ENCODE measurements around the gene PLD4. TPM values are rescaled to one million over a fixed set of nuclear protein-coding genes. Genes with fewer than 3 reads are reported as not detected.
A peak's percentile ranks its signal among the peaks of the same experiment; 100 is the strongest.

Gene PLD4
- polyA plus RNA-seq, 1 donor = 11.1 TPM

DNA sequence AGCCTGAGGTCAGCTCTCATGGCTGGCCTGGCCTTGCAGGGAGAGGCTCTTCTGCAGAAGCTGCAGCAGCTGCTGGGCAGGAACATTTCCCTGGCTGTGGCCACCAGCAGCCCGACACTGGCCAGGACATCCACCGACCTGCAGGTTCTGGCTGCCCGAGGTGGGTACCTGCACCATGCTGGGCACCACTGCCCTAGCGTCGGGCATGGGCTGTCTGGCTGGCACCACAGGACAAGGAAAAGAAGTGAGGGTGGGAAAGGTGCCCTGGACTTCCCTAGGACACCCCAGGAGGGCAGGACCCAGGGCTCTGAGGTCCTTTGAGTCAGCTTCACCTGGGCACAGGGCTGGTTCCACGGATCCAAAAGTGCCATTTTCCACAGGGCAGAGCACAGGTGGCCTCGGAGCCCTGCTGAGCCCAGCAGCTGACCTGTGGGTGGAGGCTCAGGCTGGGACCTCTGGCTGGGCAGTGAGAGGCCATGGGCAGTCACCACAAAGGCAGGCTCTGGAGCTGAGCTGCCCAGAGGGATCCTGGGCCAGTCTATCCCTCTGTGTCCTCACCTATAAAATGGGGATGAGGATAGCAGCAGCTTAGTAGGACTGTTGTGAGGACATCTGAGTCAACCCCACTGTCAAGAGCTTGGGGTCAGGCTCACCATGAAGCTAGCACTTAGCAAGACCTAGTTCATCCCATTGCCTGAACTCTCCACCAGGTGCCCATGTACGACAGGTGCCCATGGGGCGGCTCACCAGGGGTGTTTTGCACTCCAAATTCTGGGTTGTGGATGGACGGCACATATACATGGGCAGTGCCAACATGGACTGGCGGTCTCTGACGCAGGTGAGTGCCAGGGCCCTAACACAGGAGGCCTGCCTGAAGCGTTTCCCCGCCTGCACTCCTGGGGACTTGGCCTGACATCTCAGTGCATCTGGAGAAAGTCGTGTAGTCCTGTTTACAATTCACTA is 4.9 kb downstream of the PLD4 start:
- no peak for DNase-seq

DNA sequence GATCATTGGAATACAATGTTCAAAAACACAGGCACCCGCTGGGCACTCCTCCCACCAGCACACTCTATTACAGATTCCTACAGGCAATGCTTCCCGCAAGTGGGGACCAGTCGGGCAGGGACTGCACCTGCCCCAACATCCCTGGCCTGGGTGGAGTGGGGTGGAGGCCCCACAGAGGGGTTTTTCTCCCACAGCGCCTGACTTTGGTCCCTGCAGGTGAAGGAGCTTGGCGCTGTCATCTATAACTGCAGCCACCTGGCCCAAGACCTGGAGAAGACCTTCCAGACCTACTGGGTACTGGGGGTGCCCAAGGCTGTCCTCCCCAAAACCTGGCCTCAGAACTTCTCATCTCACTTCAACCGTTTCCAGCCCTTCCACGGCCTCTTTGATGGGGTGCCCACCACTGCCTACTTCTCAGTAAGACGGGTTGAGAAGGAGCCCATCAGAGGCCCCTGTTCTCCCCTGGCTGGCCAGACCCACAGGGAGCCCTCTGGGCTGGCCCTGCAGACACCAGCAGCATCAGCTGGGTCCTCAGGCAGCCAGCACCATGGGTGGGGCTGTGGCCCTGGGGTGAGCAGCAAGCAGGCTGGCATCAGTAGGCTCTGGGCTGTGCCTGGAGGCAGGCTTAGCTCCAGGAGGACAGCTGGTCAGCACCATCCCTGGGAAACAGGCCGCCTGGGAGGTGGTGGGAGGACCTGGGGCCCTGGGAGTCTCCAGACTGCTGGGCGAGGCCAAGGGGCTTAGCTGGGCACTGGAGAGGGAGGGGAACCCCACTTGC is 6.0 kb downstream of the PLD4 start:
- H3K27me3 ChIP-seq (ENCODE audit: control insufficient read depth, insufficient read depth, low read length) = peaks cover 49% of the 10 kb centered on the region
- WGBS (ENCODE audit: insufficient coverage, low lambda C conversion rate) = no CpG with 5 or more reads among the region's 10 CpGs

More for the DNA sequence above, 4.9 kb downstream of the PLD4 start:
- Histone ChIP-seq H3K4me3 (ENCODE audit: low read length) (no peak overlapping the region), H3K27ac (ENCODE audit: low read length) (no peak overlapping the region), H3K9me3 (ENCODE audit: control insufficient read depth, low read depth, low read length) (peaks cover 17% of the 10 kb centered on the region), H3K36me3 (ENCODE audit: control insufficient read depth, insufficient read depth, low read length) (no peaks in the 10 kb centered on the region), H3K4me1 (ENCODE audit: control insufficient read depth, insufficient read depth, low read length) (peaks cover 30% of the 10 kb centered on the region), H3K27me3 (ENCODE audit: control insufficient read depth, insufficient read depth, low read length) (peaks cover 38% of the 10 kb centered on the region)
- no CpG with 5 or more reads among the region's 15 CpGs for WGBS (ENCODE audit: insufficient coverage, low lambda C conversion rate)

DNA sequence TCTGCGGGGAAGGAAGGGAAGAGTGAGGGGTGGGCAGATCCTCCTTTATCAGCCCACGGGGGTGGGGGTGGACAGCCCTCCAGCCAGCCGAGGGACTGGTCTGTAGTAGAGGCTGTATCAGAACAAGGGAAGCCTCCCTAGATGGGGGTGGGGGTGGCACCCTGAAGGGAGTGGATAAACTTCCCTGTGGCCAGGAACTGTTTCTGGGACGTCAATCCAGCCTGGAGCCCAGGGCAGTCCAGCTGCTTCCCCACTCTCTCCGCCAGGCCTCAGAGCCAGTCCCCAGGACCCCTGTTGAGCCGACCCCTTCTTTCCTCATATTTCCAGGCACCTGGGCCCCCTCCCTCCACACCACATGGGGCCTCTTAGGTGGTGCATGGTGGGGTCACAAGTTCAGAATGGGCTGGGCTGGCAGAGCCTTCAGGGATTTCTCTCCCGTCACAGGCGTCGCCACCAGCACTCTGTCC is 6.7 kb downstream of the PLD4 start:
- Histone ChIP-seq H3K36me3 (ENCODE audit: control insufficient read depth, insufficient read depth, low read length) (no peaks in the 10 kb centered on the region), H3K4me3 (ENCODE audit: low read length) (no peak overlapping the region), H3K27me3 (ENCODE audit: control insufficient read depth, insufficient read depth, low read length) (peaks cover 52% of the 10 kb centered on the region), H3K9me3 (ENCODE audit: control insufficient read depth, low read depth, low read length) (peaks cover 17% of the 10 kb centered on the region), H3K4me1 (ENCODE audit: control insufficient read depth, insufficient read depth, low read length) (peaks cover 19% of the 10 kb centered on the region), H3K27ac (ENCODE audit: low read length) (no peak overlapping the region)
- DNase-seq = no peak
- WGBS (ENCODE audit: insufficient coverage, low lambda C conversion rate) = no CpG with 5 or more reads among the region's 9 CpGs

More for the DNA sequence above, 6.0 kb downstream of the PLD4 start:
- H3K27ac ChIP-seq (ENCODE audit: low read length) = no peak overlapping the region
- H3K4me1 ChIP-seq (ENCODE audit: control insufficient read depth, insufficient read depth, low read length) = peaks cover 22% of the 10 kb centered on the region
- H3K4me3 ChIP-seq (ENCODE audit: low read length) = no peak overlapping the region
- peaks cover 17% of the 10 kb centered on the region for H3K9me3 ChIP-seq (ENCODE audit: control insufficient read depth, low read depth, low read length)
- no peaks in the 10 kb centered on the region for H3K36me3 ChIP-seq (ENCODE audit: control insufficient read depth, insufficient read depth, low read length)
- no peak for DNase-seq

DNA sequence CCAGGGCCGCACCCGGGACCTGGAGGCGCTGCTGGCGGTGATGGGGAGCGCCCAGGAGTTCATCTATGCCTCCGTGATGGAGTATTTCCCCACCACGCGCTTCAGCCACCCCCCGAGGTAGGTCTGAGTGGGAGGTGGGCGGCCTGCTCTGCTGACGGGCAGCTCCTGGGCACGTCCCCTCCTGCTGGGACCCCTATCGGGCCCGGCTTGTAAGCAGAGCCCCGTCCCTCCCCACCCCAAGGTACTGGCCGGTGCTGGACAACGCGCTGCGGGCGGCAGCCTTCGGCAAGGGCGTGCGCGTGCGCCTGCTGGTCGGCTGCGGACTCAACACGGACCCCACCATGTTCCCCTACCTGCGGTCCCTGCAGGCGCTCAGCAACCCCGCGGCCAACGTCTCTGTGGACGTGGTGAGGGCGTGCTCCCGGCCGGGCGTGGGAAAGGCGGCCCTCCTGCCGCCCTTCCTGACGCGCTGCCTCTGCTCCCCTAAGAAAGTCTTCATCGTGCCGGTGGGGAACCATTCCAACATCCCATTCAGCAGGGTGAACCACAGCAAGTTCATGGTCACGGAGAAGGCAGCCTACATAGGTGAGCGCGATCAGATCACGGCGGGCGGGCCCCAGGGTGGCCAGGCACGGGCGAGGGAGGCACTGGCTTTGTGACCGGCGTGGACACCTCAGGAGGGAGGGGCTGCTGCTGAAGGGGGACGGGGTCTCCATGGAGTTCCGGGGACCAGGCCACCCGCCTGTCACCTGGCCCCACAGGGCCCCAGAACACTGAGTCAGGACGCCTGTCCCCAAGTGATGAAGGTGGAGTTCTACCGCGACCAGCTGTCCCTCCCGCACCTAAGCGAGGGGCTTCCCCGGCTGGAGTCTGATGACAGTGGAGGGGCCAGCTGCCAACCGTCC is 7.3 kb downstream of the PLD4 start:
- peaks cover 56% of the 10 kb centered on the region for H3K27me3 ChIP-seq (ENCODE audit: control insufficient read depth, insufficient read depth, low read length)

DNA sequence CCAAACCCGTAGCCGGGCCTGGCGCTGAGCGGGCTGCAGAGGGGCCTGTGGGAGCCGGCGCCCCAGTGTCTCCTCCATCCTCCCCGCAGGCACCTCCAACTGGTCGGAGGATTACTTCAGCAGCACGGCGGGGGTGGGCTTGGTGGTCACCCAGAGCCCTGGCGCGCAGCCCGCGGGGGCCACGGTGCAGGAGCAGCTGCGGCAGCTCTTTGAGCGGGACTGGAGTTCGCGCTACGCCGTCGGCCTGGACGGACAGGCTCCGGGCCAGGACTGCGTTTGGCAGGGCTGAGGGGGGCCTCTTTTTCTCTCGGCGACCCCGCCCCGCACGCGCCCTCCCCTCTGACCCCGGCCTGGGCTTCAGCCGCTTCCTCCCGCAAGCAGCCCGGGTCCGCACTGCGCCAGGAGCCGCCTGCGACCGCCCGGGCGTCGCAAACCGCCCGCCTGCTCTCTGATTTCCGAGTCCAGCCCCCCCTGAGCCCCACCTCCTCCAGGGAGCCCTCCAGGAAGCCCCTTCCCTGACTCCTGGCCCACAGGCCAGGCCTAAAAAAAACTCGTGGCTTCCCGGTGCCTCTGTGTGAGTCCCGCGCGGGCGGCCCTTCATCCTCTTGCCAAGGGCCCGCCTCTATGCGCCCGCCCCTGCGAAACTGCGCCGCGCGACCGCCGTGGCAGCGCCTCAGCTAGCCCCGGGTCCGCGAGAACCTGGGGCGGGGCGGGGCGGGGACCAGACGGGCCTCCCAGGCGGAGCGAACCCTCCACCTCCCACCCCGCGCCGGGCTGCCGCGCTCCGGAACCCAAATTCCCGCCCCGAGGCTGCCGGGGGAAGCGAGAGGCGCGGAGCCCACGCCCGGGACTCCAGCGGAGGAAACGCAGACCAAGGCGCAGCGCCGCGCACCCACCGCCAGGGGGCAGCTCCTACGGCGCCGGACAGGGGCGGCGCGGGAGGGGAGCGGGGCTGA is 8.3 kb downstream of the PLD4 start:
- WGBS (ENCODE audit: insufficient coverage, low lambda C conversion rate) = no CpG with 5 or more reads among the region's 100 CpGs
- Histone ChIP-seq H3K4me3 (ENCODE audit: low read length) (peak overlapping the region; percentile 32), H3K9me3 (ENCODE audit: control insufficient read depth, low read depth, low read length) (peaks cover 17% of the 10 kb centered on the region), H3K27ac (ENCODE audit: low read length) (no peak overlapping the region), H3K4me1 (ENCODE audit: control insufficient read depth, insufficient read depth, low read length) (peaks cover 13% of the 10 kb centered on the region), H3K27me3 (ENCODE audit: control insufficient read depth, insufficient read depth, low read length) (peaks cover 65% of the 10 kb centered on the region), H3K36me3 (ENCODE audit: control insufficient read depth, insufficient read depth, low read length) (no peaks in the 10 kb centered on the region)
- DNase-seq = peak; percentile 59

More for the DNA sequence above, 7.3 kb downstream of the PLD4 start:
- Histone ChIP-seq H3K36me3 (ENCODE audit: control insufficient read depth, insufficient read depth, low read length) (no peaks in the 10 kb centered on the region), H3K27ac (ENCODE audit: low read length) (no peak overlapping the region), H3K4me3 (ENCODE audit: low read length) (no peak overlapping the region), H3K9me3 (ENCODE audit: control insufficient read depth, low read depth, low read length) (peaks cover 17% of the 10 kb centered on the region), H3K4me1 (ENCODE audit: control insufficient read depth, insufficient read depth, low read length) (peaks cover 19% of the 10 kb centered on the region)
- DNase-seq = peak in 1 of 2 donors; percentile 19
- no CpG with 5 or more reads among the region's 64 CpGs for WGBS (ENCODE audit: insufficient coverage, low lambda C conversion rate)

DNA sequence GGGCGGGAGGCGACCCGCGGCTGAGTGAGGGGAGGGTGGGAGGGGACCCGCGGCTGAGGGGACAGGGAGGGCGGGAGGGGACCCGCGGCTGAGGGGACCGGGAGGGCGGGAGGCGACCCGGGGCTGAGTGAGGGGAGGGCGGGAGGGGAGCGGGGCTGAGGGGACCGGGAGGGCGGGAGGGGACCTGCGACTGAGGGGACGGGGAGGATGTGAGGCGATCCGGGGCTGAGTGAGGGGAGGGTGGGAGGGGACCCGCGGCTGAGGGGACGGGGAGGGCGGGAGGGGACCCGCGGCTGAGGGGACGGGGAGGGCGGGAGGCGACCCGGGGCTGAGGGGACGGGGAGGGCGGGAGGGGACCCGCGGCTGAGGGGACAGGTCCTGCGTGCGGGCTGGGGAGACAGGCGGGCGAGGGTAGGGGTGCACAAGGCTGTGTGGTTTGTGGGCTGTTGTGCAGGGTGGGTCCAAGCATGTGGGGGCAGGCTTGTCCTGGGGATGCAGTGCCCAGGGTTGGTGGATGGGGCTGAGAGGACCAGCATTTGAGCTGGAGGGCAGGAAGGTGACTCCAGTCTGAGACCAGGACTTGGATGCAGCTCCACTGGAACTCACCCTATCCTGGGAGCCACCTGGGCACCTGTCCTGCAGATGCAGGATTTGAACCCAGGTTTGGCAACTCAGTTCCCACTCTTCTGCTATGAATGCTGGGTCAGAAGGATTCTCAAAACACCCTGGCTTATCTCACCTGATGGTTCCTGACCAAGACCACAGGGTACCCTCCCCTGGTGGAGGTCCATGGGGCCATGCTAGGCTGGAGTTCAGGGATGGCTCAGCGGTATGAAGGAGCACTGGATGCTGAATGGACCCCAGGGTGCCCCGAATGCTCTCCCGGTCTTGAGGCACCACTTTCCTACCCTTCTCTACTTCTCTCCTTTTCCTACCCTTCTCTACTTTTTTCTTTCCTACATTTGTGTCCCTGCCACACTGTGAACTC is 9.4 kb downstream of the PLD4 start:
- Histone ChIP-seq H3K27ac (ENCODE audit: low read length) (no peak overlapping the region), H3K36me3 (ENCODE audit: control insufficient read depth, insufficient read depth, low read length) (no peaks in the 10 kb centered on the region), H3K4me3 (ENCODE audit: low read length) (no peak overlapping the region)

DNA sequence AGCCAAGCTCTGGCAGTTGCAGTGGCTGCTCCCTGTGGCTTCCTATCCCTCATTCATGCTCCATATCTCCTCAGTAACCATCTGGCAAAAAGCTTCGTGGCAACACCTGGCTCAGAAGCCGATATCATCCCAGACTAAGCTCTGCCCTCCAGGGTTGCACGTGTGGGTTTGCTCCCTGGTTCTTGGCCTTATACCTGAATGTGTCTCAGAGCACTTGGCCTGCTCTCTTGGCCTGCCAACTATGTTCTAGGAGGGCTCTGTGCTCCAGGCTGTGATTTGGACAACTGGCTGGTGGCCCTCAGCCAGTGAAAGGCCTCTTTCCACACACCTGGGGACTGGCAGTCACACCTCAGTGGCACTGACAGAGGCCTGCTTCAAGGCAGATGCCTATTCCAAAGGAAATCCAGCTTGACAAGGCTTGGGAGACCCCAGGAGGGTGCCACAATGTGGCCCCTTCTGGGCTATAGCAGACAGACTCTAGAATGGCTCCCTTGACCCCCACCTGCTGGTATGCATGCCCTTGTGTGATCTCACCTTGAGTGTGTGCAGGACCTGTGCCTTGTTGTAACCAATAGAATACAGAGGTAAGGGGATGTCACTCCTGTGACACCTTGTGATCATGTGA is 10.5 kb downstream of the PLD4 start:
- Histone ChIP-seq H3K27me3 (ENCODE audit: control insufficient read depth, insufficient read depth, low read length) (peaks cover 85% of the 10 kb centered on the region), H3K27ac (ENCODE audit: low read length) (no peak overlapping the region), H3K4me1 (ENCODE audit: control insufficient read depth, insufficient read depth, low read length) (peaks cover 10% of the 10 kb centered on the region), H3K4me3 (ENCODE audit: low read length) (no peak overlapping the region), H3K9me3 (ENCODE audit: control insufficient read depth, low read depth, low read length) (peaks cover 17% of the 10 kb centered on the region), H3K36me3 (ENCODE audit: control insufficient read depth, insufficient read depth, low read length) (no peaks in the 10 kb centered on the region)
- WGBS (ENCODE audit: insufficient coverage, low lambda C conversion rate) = no CpG with 5 or more reads among the region's 3 CpGs
- no peak for DNase-seq

More for the DNA sequence above, 9.4 kb downstream of the PLD4 start:
- peak in 1 of 2 donors; percentile 22 for DNase-seq
- peaks cover 17% of the 10 kb centered on the region for H3K9me3 ChIP-seq (ENCODE audit: control insufficient read depth, low read depth, low read length)
- H3K27me3 ChIP-seq (ENCODE audit: control insufficient read depth, insufficient read depth, low read length) = peaks cover 76% of the 10 kb centered on the region
- WGBS (ENCODE audit: insufficient coverage, low lambda C conversion rate) = 63% methylated on average over 2 of the region's 42 CpGs
- H3K4me1 ChIP-seq (ENCODE audit: control insufficient read depth, insufficient read depth, low read length) = peaks cover 10% of the 10 kb centered on the region

DNA sequence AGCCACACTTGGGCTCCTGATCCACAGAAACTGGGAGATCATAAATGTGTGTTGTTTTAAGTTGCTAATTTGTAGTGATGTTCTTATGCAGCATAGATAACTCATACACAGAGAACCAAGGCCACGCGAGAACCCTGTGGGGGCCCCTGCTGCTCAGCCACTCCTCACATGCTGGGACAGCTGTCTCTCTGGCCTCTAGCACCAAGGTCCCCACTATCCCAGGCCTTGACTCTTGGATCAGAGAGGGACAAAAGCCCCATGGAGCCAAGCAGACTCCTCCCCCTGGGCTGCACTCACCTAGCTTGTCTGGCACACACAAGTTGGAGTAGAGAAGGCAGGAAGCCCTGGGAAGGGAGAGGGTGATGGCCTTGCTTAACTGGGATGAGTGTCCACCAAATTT is 11.3 kb downstream of the PLD4 start:
- H3K9me3 ChIP-seq (ENCODE audit: control insufficient read depth, low read depth, low read length) = peaks cover 17% of the 10 kb centered on the region
- no CpG with 5 or more reads among the region's 2 CpGs for WGBS (ENCODE audit: insufficient coverage, low lambda C conversion rate)
- DNase-seq = no peak
- H3K4me3 ChIP-seq (ENCODE audit: low read length) = no peak overlapping the region
- peaks cover 84% of the 10 kb centered on the region for H3K27me3 ChIP-seq (ENCODE audit: control insufficient read depth, insufficient read depth, low read length)
- H3K27ac ChIP-seq (ENCODE audit: low read length) = no peak overlapping the region
- H3K36me3 ChIP-seq (ENCODE audit: control insufficient read depth, insufficient read depth, low read length) = no peaks in the 10 kb centered on the region
- H3K4me1 ChIP-seq (ENCODE audit: control insufficient read depth, insufficient read depth, low read length) = peaks cover 10% of the 10 kb centered on the region
